ENCODE measurements around the gene LINGO1.

LINGO1 gene

DNA sequence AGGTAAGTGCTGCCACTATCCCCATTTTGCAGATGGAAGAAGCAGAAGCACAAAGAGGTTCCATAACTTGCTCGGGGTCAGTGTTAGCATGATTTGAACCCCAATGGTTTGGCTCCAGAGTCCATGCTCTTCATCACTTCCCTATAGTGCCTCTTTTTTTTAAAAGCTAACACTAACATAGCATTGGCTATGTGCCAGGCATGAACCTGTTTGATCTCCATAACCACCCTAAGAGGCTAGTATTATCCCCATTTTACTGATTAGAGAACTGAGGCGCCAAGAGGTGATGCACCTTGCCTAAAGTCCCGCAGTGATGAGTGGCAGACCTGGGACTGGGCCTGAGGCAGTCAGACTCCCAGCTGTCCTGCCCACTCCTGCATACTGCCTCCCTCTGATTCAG lies 7.3 kb downstream of the LINGO1 start:
- H3K27me3 ChIP-seq (ENCODE audit: control insufficient read depth, insufficient read depth, low read length, poor library complexity, severe bottlenecking): no peaks in the 10 kb centered on the region

DNA sequence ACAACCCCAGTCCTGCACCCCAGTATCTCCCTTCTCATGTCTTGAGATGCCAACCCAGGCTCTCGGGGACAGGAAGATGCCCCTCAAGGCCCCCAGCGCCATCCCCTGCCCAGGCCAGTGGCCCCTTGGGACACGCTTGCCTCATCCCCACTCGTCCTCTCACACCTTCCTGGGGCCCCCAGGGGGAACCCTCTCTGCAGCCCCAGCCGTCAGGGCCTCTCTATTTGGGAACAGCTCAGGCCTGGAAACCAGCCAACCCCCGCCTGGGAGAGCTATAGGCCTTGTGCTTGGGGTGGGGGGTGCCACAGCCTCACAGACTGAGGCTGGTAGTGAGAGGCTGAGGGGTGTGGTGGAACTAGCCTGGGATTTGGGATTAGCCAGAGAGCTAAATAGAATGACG lies 7.8 kb downstream of the LINGO1 start:
- Histone ChIP-seq H3K36me3 (ENCODE audit: control insufficient read depth, insufficient read depth, low read length) (no peaks in the 10 kb centered on the region), H3K4me3 (ENCODE audit: insufficient read depth, low read depth, low read length) (no peak overlapping the region), H3K4me1 (ENCODE audit: control insufficient read depth, insufficient read depth, low read length) (peaks cover 48% of the 10 kb centered on the region), H3K27me3 (ENCODE audit: control insufficient read depth, insufficient read depth, low read length, poor library complexity, severe bottlenecking) (no peaks in the 10 kb centered on the region), H3K27ac (ENCODE audit: insufficient read depth, low read depth, low read length, poor library complexity, severe bottlenecking) (no peak overlapping the region), H3K9me3 (ENCODE audit: control insufficient read depth, low read length) (no peaks in the 10 kb centered on the region)
- 76 to 78% methylated on average over 7 of the region's 7 CpGs for WGBS, 2 experiments

More for the DNA sequence above, 7.3 kb downstream of the LINGO1 start:
- Histone ChIP-seq H3K36me3 (ENCODE audit: control insufficient read depth, insufficient read depth, low read length) (no peaks in the 10 kb centered on the region), H3K9me3 (ENCODE audit: control insufficient read depth, low read length) (no peaks in the 10 kb centered on the region), H3K4me1 (ENCODE audit: control insufficient read depth, insufficient read depth, low read length) (peaks cover 50% of the 10 kb centered on the region), H3K4me3 (ENCODE audit: insufficient read depth, low read depth, low read length) (no peak overlapping the region), H3K27ac (ENCODE audit: insufficient read depth, low read depth, low read length, poor library complexity, severe bottlenecking) (no peak overlapping the region)
- 92% methylated on average over 3 of the region's 3 CpGs for WGBS, 2 experiments

DNA sequence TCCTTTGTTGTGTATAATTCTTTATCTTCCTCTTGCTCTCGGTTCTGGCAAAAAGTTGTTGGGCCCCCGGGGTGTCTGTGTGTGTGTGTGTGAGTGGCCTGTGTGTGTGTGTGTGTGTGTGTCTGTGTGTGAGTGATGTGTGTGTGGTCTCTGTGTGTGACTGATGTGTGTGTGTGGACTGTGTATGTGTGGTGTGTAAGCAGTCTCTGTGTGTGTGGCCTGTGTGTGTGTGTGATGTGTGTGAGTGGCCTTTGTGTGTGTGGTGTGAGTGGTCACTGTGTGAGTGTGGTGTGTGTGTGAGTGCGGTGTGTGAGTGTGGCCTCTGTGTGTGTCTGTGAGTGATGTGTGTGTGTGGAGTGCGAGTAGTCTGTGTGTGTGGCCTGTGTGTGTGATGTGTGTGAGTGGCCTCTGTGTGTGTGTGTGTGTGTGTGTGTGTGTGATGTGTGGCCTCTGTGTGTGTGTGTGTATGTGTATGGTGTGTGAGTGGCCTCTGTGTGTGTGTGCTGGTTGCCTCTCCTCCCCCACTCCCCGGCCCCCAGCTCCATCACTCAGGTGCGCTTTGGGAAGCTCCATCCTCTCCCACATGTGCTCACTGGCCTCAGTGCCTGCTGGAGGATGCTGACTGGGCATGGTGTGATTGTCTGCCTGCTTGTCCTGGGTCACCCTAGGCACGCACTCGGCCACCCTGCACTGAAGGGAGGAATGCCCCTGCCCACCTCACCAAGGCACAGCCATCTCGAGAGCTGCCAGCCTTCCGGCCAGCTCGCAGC lies 8.8 kb downstream of the LINGO1 start:
- Histone ChIP-seq H3K4me3 (ENCODE audit: insufficient read depth, low read depth, low read length) (no peak overlapping the region), H3K9me3 (ENCODE audit: control insufficient read depth, low read length) (no peaks in the 10 kb centered on the region), H3K27me3 (ENCODE audit: control insufficient read depth, insufficient read depth, low read length, poor library complexity, severe bottlenecking) (no peaks in the 10 kb centered on the region), H3K27ac (ENCODE audit: insufficient read depth, low read depth, low read length, poor library complexity, severe bottlenecking) (no peak overlapping the region), H3K36me3 (ENCODE audit: control insufficient read depth, insufficient read depth, low read length) (no peaks in the 10 kb centered on the region), H3K4me1 (ENCODE audit: control insufficient read depth, insufficient read depth, low read length) (peaks cover 42% of the 10 kb centered on the region)
- 75 to 77% methylated on average over 11 of the region's 11 CpGs for WGBS, 2 experiments

DNA sequence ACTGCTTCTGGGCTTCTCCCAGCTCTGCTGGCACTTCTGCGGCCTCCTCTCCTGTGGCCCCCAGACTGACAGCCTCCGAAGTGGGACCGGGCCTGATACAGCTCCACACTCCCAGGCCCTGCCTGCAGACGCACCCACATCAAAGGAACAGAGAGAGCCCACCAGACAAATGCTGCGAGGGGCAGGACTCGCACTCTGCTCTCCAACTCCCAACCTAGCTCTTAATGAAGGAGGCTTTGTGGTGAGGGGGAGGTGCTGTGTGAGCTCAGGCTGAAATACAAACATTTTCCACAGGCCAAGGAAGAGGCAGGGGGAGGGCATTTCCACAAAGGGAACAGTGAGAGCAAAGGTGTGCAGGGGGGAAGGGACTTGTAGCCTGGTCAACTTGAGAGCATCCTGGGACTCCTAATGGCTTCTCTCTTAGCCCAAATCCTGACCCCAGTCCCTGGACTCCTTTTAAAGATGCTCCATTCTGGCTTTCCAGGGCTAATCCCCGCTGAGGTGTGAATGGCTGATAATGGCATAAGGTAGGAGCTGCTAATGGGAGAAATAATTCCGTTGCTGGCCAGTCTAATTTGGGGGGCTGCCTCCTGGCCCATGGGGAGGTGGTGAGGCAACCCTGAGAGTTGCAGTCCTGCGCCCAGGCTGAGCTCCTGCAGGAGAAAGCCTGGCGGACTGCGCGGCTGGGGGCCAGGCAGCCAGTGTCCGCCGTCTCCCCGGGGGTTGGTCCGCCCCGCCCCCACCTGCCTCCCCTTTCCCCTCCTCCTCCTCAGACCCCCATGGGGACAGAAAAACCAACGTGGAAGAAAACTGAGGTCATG lies 9.6 kb downstream of the LINGO1 start:
- 24 to 30% methylated on average over 17 to 18 of the region's 18 CpGs for whole genome bisulfite sequencing, 2 experiments
- Histone ChIP-seq H3K9me3 (ENCODE audit: control insufficient read depth, low read length) (no peaks in the 10 kb centered on the region), H3K4me1 (ENCODE audit: control insufficient read depth, insufficient read depth, low read length) (peaks cover 42% of the 10 kb centered on the region), H3K4me3 (ENCODE audit: insufficient read depth, low read depth, low read length) (no peak overlapping the region), H3K36me3 (ENCODE audit: control insufficient read depth, insufficient read depth, low read length) (no peaks in the 10 kb centered on the region), H3K27me3 (ENCODE audit: control insufficient read depth, insufficient read depth, low read length, poor library complexity, severe bottlenecking) (no peaks in the 10 kb centered on the region), H3K27ac (ENCODE audit: insufficient read depth, low read depth, low read length, poor library complexity, severe bottlenecking) (no peak overlapping the region)

DNA sequence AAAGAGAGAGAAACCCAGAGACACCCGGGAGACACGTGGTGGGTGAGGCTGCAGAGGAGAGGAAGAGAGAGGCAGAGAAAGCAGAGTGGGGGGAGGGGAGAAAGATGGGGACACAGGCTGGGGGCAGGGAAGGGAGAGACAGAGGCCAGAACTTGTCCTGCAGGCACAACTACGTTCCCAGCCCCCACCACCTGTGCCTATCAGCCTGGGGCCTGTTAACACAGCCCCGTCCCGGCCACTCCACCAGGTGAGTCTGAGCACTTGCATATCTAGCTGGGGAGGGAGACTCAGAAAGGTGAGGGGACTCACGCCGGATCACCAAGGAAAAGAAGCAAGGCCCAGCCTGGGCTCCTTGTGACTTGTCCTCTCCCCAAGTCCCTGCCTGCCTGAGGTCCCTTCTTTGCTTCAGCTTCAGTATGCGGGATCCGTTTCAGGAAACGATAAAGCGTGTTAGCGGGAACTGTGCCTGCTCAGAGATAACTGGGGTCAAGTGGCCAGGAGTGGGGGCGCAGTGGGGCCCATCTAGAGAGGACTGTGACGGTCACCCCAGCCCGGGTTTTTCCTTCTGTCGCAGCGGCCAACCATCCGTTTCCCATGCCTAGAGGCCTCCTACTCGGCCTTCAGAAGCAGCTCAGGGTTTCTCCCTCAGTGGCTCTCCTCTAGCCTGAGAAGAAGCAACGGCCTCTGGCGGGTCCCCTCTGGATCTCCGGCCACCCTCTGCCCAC lies 10.3 kb downstream of the LINGO1 start:
- 62 to 65% methylated on average over 22 of the region's 22 CpGs for WGBS, 2 experiments
- H3K36me3 ChIP-seq (ENCODE audit: control insufficient read depth, insufficient read depth, low read length): no peaks in the 10 kb centered on the region
- H3K4me1 ChIP-seq (ENCODE audit: control insufficient read depth, insufficient read depth, low read length): peaks cover 44% of the 10 kb centered on the region
- H3K27ac ChIP-seq (ENCODE audit: insufficient read depth, low read depth, low read length, poor library complexity, severe bottlenecking): no peak overlapping the region
- no peaks in the 10 kb centered on the region for H3K27me3 ChIP-seq (ENCODE audit: control insufficient read depth, insufficient read depth, low read length, poor library complexity, severe bottlenecking)
- no peaks in the 10 kb centered on the region for H3K9me3 ChIP-seq (ENCODE audit: control insufficient read depth, low read length)
- no peak overlapping the region for H3K4me3 ChIP-seq (ENCODE audit: insufficient read depth, low read depth, low read length)

DNA sequence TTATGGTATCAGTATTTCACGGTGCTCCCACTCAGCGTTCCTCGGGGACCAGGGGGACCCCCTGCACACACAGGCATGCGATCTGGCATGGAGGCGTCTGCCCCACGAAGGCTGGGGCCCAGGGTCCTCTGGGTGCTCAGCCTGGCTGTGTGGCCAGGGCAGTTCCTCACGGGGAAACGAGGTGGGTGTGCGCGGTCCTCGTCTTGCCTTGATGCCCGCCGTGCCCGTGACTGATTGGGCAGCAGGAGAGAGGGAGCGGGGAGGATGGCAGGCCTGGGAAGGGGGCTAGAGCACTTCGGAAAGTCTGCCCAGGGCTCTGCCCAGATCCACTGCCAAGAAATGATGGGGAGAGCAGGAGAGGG lies 10.9 kb downstream of the LINGO1 start:
- no peaks in the 10 kb centered on the region for H3K27me3 ChIP-seq (ENCODE audit: control insufficient read depth, insufficient read depth, low read length, poor library complexity, severe bottlenecking)
- peaks cover 40% of the 10 kb centered on the region for H3K4me1 ChIP-seq (ENCODE audit: control insufficient read depth, insufficient read depth, low read length)
- WGBS, 2 experiments: 90 to 91% methylated on average over 16 of the region's 16 CpGs
- H3K4me3 ChIP-seq (ENCODE audit: insufficient read depth, low read depth, low read length): no peak overlapping the region
- H3K36me3 ChIP-seq (ENCODE audit: control insufficient read depth, insufficient read depth, low read length): no peaks in the 10 kb centered on the region
- H3K9me3 ChIP-seq (ENCODE audit: control insufficient read depth, low read length): no peaks in the 10 kb centered on the region
- no peak overlapping the region for H3K27ac ChIP-seq (ENCODE audit: insufficient read depth, low read depth, low read length, poor library complexity, severe bottlenecking)

DNA sequence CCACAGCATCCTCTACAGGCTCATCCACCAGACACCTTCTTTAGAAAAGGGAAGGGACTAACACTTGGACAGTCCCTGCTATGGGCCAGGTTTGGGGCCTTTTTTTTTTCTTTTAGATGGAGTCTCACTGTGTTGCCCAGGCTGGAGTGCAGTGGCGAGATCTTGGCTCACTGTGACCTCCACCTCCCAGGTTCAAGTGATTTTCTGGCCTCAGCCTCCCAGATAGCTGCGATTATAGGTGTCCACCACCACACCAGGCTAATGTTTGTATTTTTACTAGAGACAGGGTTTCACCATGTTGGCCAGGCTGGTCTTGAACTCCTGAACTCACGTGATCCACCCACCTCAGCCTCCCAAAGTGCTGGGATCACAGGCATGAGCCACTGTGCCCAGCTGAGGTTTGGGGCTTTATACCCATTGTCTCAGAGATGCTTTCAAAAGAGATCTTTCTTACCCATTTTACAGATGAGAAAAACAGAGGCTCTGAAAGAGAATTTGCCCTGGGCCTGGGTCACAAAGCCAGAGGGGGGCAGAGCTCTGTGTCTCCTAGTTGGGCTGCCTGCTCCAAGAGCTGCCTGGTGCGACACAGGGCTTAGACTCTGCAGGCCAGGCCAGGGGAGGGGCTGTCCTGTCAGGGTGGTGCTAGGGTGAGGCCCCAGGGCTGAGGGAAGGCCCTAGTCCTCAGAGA lies 11.6 kb downstream of the LINGO1 start:
- H3K4me1 ChIP-seq (ENCODE audit: control insufficient read depth, insufficient read depth, low read length): peaks cover 44% of the 10 kb centered on the region
- 93 to 95% methylated on average over 4 of the region's 4 CpGs for WGBS, 2 experiments
- H3K27me3 ChIP-seq (ENCODE audit: control insufficient read depth, insufficient read depth, low read length, poor library complexity, severe bottlenecking): no peaks in the 10 kb centered on the region
- H3K4me3 ChIP-seq (ENCODE audit: insufficient read depth, low read depth, low read length): no peak overlapping the region
- H3K27ac ChIP-seq (ENCODE audit: insufficient read depth, low read depth, low read length, poor library complexity, severe bottlenecking): no peak overlapping the region
- no peaks in the 10 kb centered on the region for H3K36me3 ChIP-seq (ENCODE audit: control insufficient read depth, insufficient read depth, low read length)
- H3K9me3 ChIP-seq (ENCODE audit: control insufficient read depth, low read length): no peaks in the 10 kb centered on the region

DNA sequence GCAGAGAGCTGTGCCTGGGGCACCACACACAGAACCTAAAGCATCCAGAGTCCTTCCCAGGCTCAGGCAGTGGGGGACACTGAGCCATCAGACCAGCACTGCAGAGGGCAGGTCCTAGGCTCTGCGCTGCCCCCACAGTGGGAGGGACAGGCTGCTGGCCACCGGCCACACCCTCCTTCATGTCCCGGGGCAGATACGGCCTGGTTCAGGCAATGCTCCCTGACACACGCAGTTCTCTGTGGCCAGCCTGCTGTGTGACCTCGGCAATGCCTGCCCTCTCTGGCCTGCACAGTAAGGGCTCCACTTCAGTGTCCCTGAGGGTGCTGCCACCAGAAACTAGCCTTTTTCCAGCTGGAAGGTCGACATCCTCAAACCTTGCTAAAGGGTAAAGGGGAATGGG lies 12.4 kb downstream of the LINGO1 start:
- no peaks in the 10 kb centered on the region for H3K27me3 ChIP-seq (ENCODE audit: control insufficient read depth, insufficient read depth, low read length, poor library complexity, severe bottlenecking)

DNA sequence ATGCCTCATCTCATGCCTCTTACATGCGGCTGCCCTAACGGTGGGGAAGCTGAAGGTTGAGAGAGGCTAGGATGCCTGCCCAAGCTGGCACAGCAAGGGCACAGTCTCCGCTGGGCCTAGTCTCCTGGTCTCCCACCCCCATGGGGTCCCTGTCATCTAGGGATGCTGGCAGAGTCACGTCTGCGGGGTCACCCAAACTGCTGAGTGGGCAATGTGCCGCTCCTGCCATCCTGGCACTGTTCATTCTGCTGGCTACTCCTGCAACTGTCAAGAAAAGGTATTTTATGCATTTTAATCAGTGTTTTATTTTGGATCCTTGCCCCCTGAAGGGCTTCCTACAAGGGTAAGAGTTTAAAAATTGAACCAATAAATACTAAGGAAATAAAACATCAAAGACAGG lies 12.8 kb downstream of the LINGO1 start:
- Histone ChIP-seq H3K27me3 (ENCODE audit: control insufficient read depth, insufficient read depth, low read length, poor library complexity, severe bottlenecking) (no peaks in the 10 kb centered on the region), H3K4me1 (ENCODE audit: control insufficient read depth, insufficient read depth, low read length) (peaks cover 43% of the 10 kb centered on the region), H3K27ac (ENCODE audit: insufficient read depth, low read depth, low read length, poor library complexity, severe bottlenecking) (no peak overlapping the region), H3K9me3 (ENCODE audit: control insufficient read depth, low read length) (no peaks in the 10 kb centered on the region), H3K36me3 (ENCODE audit: control insufficient read depth, insufficient read depth, low read length) (no peaks in the 10 kb centered on the region), H3K4me3 (ENCODE audit: insufficient read depth, low read depth, low read length) (no peak overlapping the region)
- WGBS, 2 experiments: 76 to 80% methylated on average over 6 of the region's 6 CpGs

More for the DNA sequence above, 12.4 kb downstream of the LINGO1 start:
- H3K4me3 ChIP-seq (ENCODE audit: insufficient read depth, low read depth, low read length): no peak overlapping the region
- peaks cover 44% of the 10 kb centered on the region for H3K4me1 ChIP-seq (ENCODE audit: control insufficient read depth, insufficient read depth, low read length)
- no peaks in the 10 kb centered on the region for H3K36me3 ChIP-seq (ENCODE audit: control insufficient read depth, insufficient read depth, low read length)
- WGBS, 2 experiments: 66 to 67% methylated on average over 7 of the region's 7 CpGs
- no peaks in the 10 kb centered on the region for H3K9me3 ChIP-seq (ENCODE audit: control insufficient read depth, low read length)
- no peak overlapping the region for H3K27ac ChIP-seq (ENCODE audit: insufficient read depth, low read depth, low read length, poor library complexity, severe bottlenecking)

Measured in ectodermal cell (in vitro differentiated cells).